Mesenchymal stem cell (in vitro differentiated cells and primary cell): ENCODE results near the gene ROBO1.

Source experiments
- DNase-seq: peaks from one replicate; pipeline ENCODE4 v3.0.0-alpha.2; 2013
- H2AFZ ChIP-seq: one replicate; pipeline ENCODE4 v1.6.1; 2013; ENCODE audit warnings: low read depth, mild to moderate bottlenecking, control low read depth, inconsistent platforms, low read length, moderate library complexity
- H2AK5ac ChIP-seq: 2 replicates; pipeline ENCODE4 v1.6.1; 2013; ENCODE audit warnings: low read length, moderate library complexity, mild to moderate bottlenecking, inconsistent platforms; ENCODE audit not compliant: severe bottlenecking
- H2BK120ac ChIP-seq: one replicate; pipeline ENCODE4 v1.6.1; 2013; ENCODE audit warnings: low read depth, mild to moderate bottlenecking, inconsistent platforms, low read length, moderate library complexity
- H2BK12ac ChIP-seq, 2 experiments: one replicate each; pipeline ENCODE4 v1.6.1; 2013; ENCODE audit warnings: inconsistent platforms in 2 of 2, low read length in 2 of 2, mild to moderate bottlenecking in 2 of 2, moderate library complexity in 2 of 2, control low read depth in 1 of 2
- H2BK15ac ChIP-seq: one replicate; pipeline ENCODE4 v1.6.1; 2013; ENCODE audit warnings: mild to moderate bottlenecking, low read depth, inconsistent platforms; ENCODE audit not compliant: poor library complexity, severe bottlenecking
- H2BK5ac ChIP-seq: 2 replicates; pipeline ENCODE4 v1.6.1; 2013; ENCODE audit warnings: low read depth, mild to moderate bottlenecking, low read length, control low read depth, inconsistent platforms; ENCODE audit not compliant: poor library complexity, severe bottlenecking
- H3K14ac ChIP-seq, 2 experiments: one replicate each; pipeline ENCODE4 v1.6.1; 2013; ENCODE audit warnings: inconsistent platforms in 2 of 2, low read length in 2 of 2, control low read depth in 1 of 2, mild to moderate bottlenecking in 1 of 2, moderate library complexity in 1 of 2
- H3K18ac ChIP-seq, 2 experiments: one replicate each; pipeline ENCODE4 v1.6.1; 2013; ENCODE audit warnings: inconsistent platforms in 2 of 2, low read length in 2 of 2, control low read depth in 1 of 2, low read depth in 1 of 2, mild to moderate bottlenecking in 1 of 2
- H3K23ac ChIP-seq, 2 experiments: one replicate each; pipeline ENCODE4 v1.6.1; 2013; ENCODE audit warnings: inconsistent platforms in 2 of 2, low read length in 2 of 2, mild to moderate bottlenecking in 2 of 2, moderate library complexity in 2 of 2, control low read depth in 1 of 2
- H3K27ac ChIP-seq: 2 replicates; pipeline ENCODE4 v1.5.1; 2013; ENCODE audit warnings: mild to moderate bottlenecking, moderate library complexity, low read length, control low read depth, inconsistent platforms; ENCODE audit not compliant: poor library complexity, severe bottlenecking
- H3K27me3 ChIP-seq, 2 experiments: 2 replicates each; pipeline versions ENCODE4 v1.6.1 to v1.7.0; 2013; ENCODE audit warnings: low read length in 2 of 2, mild to moderate bottlenecking in 2 of 2, moderate library complexity in 2 of 2, control low read depth in 1 of 2, inconsistent platforms in 1 of 2; ENCODE audit not compliant: control insufficient read depth in 1 of 2, insufficient read depth in 1 of 2
- H3K36me3 ChIP-seq, 2 experiments: 2 replicates each; pipeline versions ENCODE4 v1.6.1 to v1.7.0; 2013; ENCODE audit warnings: low read length in 2 of 2, control low read depth in 1 of 2, inconsistent platforms in 1 of 2, low read depth in 1 of 2, mild to moderate bottlenecking in 1 of 2; ENCODE audit not compliant: insufficient read depth in 2 of 2, control insufficient read depth in 1 of 2
- H3K4ac ChIP-seq, 2 experiments: one replicate each; pipeline ENCODE4 v1.6.1; 2013; ENCODE audit warnings: inconsistent platforms in 2 of 2, low read length in 2 of 2, mild to moderate bottlenecking in 2 of 2, moderate library complexity in 2 of 2, control low read depth in 1 of 2, low read depth in 1 of 2
- H3K4me1 ChIP-seq: 2 replicates; pipeline ENCODE4 v1.6.1; 2013; ENCODE audit warnings: low read depth, low read length, control low read depth; ENCODE audit not compliant: control insufficient read depth, insufficient read depth
- H3K4me2 ChIP-seq: 2 replicates; pipeline ENCODE4 v1.6.1; 2013; ENCODE audit warnings: low read length, mild to moderate bottlenecking, inconsistent platforms; ENCODE audit not compliant: poor library complexity, severe bottlenecking
- H3K4me3 ChIP-seq, 2 experiments: 2 replicates each; pipeline versions ENCODE4 v1.5.1 to v1.7.0; 2013; ENCODE audit warnings: low read length in 2 of 2, mild to moderate bottlenecking in 2 of 2, control low read depth in 1 of 2, low read depth in 1 of 2; ENCODE audit not compliant: insufficient read depth in 1 of 2
- H3K79me1 ChIP-seq: replicated peaks from 2 replicates; pipeline ENCODE4 v1.6.1; 2013; ENCODE audit warnings: mild to moderate bottlenecking, control low read depth, low read length, inconsistent platforms; ENCODE audit not compliant: poor library complexity, severe bottlenecking
- H3K9ac ChIP-seq: 2 replicates; pipeline ENCODE4 v1.7.0; 2013; ENCODE audit warnings: mild to moderate bottlenecking, low read length, moderate library complexity
- H3K9me3 ChIP-seq: 2 replicates; pipeline ENCODE4 v1.7.0; 2013; ENCODE audit warnings: mild to moderate bottlenecking, low read length; ENCODE audit not compliant: control insufficient read depth
- H4K8ac ChIP-seq: one replicate; pipeline ENCODE4 v1.6.1; 2013; ENCODE audit warnings: inconsistent platforms, mild to moderate bottlenecking, low read length, moderate library complexity
- H4K91ac ChIP-seq: one replicate; pipeline ENCODE4 v1.6.1; 2013; ENCODE audit warnings: mild to moderate bottlenecking, low read length, inconsistent platforms
- WGBS: methylation state at CpG from one replicate; pipeline ENCODE4 v1.1.7; 2013; ENCODE audit warnings: mixed read lengths; 5-methylcytosine and 5-hydroxymethylcytosine counted together

ROBO1 gene

GRCh38 chr3:78995087-78995486 is 772.7 kb downstream of the ROBO1 start:
- no peak overlapping the region for H3K4ac ChIP-seq
- no peak overlapping the region for H2AFZ ChIP-seq
- no peak for DNase-seq
- no peak overlapping the region for H2AK5ac ChIP-seq
- WGBS, result 97% methylated on average over 5 of the region's 5 CpGs
- peak overlapping the region in 1 of 2 experiments; percentile 13 for H3K18ac ChIP-seq
- H2BK120ac ChIP-seq, result no peak overlapping the region
- peaks cover 6% of the 10 kb centered on the region for H3K9me3 ChIP-seq
- no peak overlapping the region for H3K14ac ChIP-seq
- no peak overlapping the region for H3K4me2 ChIP-seq
- H4K91ac ChIP-seq, result no peak overlapping the region
- H2BK15ac ChIP-seq, result no peak overlapping the region
- H2BK12ac ChIP-seq, result no peak overlapping the region
- no peak overlapping the region for H4K8ac ChIP-seq
- H3K36me3 ChIP-seq, result no peaks in the 10 kb centered on the region
- no peak overlapping the region for H3K9ac ChIP-seq
- peaks cover 17% of the 10 kb centered on the region for H3K79me1 ChIP-seq
- H2BK5ac ChIP-seq, result no peak overlapping the region
- no peak overlapping the region for H3K27ac ChIP-seq
- no peaks in the 10 kb centered on the region for H3K27me3 ChIP-seq
- H3K4me1 ChIP-seq, result no peaks in the 10 kb centered on the region
- H3K4me3 ChIP-seq, result no peak overlapping the region
- no peak overlapping the region for H3K23ac ChIP-seq

GRCh38 chr3:78994174-78995027 is 773.4 kb downstream of the ROBO1 start:
- Histone ChIP-seq H3K23ac (no peak overlapping the region), H3K4ac (no peak overlapping the region), H2AFZ (no peak overlapping the region), H3K9me3 (peaks cover 6% of the 10 kb centered on the region), H2BK120ac (no peak overlapping the region), H3K79me1 (peaks cover 15% of the 10 kb centered on the region), H3K36me3 (no peaks in the 10 kb centered on the region), H2BK12ac (no peak overlapping the region), H3K18ac (no peak overlapping the region), H3K27ac (no peak overlapping the region), H3K9ac (no peak overlapping the region), H3K4me2 (no peak overlapping the region), H3K14ac (no peak overlapping the region), H3K4me1 (no peaks in the 10 kb centered on the region), H4K8ac (no peak overlapping the region), H3K4me3 (no peak overlapping the region), H4K91ac (no peak overlapping the region), H2AK5ac (no peak overlapping the region), H2BK5ac (no peak overlapping the region), H3K27me3 (no peaks in the 10 kb centered on the region), H2BK15ac (no peak overlapping the region)
- peak; percentile 41 for DNase-seq
- 42% methylated on average over 7 of the region's 9 CpGs for WGBS

- H4K8ac ChIP-seq, result no peak overlapping the region
- no peak overlapping the region for H3K14ac ChIP-seq
- no peak overlapping the region for H3K4me2 ChIP-seq
- H3K4me3 ChIP-seq, result no peak overlapping the region
- no peak overlapping the region for H2BK12ac ChIP-seq
- H3K4ac ChIP-seq, result no peak overlapping the region
- no peak overlapping the region for H4K91ac ChIP-seq
- H3K9ac ChIP-seq, result no peak overlapping the region
- H2BK15ac ChIP-seq, result no peak overlapping the region
- H2BK120ac ChIP-seq, result no peak overlapping the region
- H3K79me1 ChIP-seq, result peaks cover 14% of the 10 kb centered on the region
- H3K36me3 ChIP-seq, result no peaks in the 10 kb centered on the region
- H2AFZ ChIP-seq, result no peak overlapping the region
- H3K18ac ChIP-seq, result no peak overlapping the region
- H3K9me3 ChIP-seq, result peaks cover 6% of the 10 kb centered on the region
- H3K23ac ChIP-seq, result no peak overlapping the region
- H3K27ac ChIP-seq, result no peak overlapping the region
- no peaks in the 10 kb centered on the region for H3K27me3 ChIP-seq
- WGBS, result 53% methylated on average over 4 of the region's 4 CpGs
- H3K4me1 ChIP-seq, result no peaks in the 10 kb centered on the region
- no peak overlapping the region for H2AK5ac ChIP-seq
- DNase-seq, result no peak
- H2BK5ac ChIP-seq, result no peak overlapping the region
Measured at GRCh38 chr3:78993375-78993774, 774.4 kb downstream of the ROBO1 start.

- no peak overlapping the region for H3K14ac ChIP-seq
- DNase-seq, result no peak
- no peak overlapping the region for H3K27ac ChIP-seq
- H2BK15ac ChIP-seq, result no peak overlapping the region
- no peak overlapping the region for H3K9ac ChIP-seq
- no peak overlapping the region for H2AK5ac ChIP-seq
- H3K4me3 ChIP-seq, result no peak overlapping the region
- H3K9me3 ChIP-seq, result peaks cover 6% of the 10 kb centered on the region
- H3K18ac ChIP-seq, result no peak overlapping the region
- no peak overlapping the region for H3K23ac ChIP-seq
- H3K4me1 ChIP-seq, result no peaks in the 10 kb centered on the region
- H3K36me3 ChIP-seq, result no peaks in the 10 kb centered on the region
- no peak overlapping the region for H2BK5ac ChIP-seq
- H3K4me2 ChIP-seq, result no peak overlapping the region
- no peak overlapping the region for H3K4ac ChIP-seq
- H2BK120ac ChIP-seq, result no peak overlapping the region
- no peak overlapping the region for H4K8ac ChIP-seq
- no peaks in the 10 kb centered on the region for H3K27me3 ChIP-seq
- WGBS, result 92% methylated on average over 3 of the region's 3 CpGs
- peaks cover 12% of the 10 kb centered on the region for H3K79me1 ChIP-seq
- no peak overlapping the region for H4K91ac ChIP-seq
- H2BK12ac ChIP-seq, result no peak overlapping the region
- H2AFZ ChIP-seq, result no peak overlapping the region
Measured at GRCh38 chr3:78992830-78993229, 775.0 kb downstream of the ROBO1 start.
